ENCODE results near the gene KLHDC2.

DNA sequence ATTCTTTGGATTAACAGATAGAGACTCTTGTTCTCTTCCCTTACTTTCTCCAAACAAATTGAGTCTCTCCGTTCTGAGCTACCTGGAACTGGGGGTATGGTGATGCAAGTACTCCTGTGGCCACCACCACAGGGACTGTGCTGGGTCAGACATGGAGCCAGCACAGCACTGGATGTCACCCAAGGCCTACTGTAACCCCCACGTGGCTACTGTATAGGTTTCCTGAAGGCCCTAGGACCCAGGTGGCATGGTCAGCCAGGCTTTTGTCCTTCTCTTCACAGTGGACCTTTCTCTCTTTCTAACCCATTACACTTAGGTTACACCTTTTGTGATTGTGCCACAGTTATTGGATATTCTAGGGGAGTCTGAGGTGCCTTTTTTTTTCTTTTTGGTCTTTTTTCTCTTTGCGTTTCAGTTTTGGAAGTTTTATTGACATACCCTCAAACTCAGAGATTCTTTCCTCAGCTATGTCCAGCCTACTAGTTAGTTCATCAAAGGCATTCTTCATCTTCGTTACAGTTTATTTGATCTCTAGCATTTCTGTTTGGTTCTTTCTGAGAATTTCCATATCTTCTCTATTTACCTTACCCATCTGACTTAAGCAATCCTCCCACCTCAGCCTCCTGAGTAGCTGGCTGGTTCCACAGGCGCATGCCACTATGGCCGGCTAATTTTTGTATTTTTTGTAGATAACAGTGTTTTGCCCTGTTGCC is 6.0 kb upstream of the KLHDC2 start:
- TF ChIP-seq ELF4 (IDR thresholded peaks at IDR 0.05) (no peak), SUZ12 (IDR thresholded peaks at IDR 0.05) (no peak), LEF1 (IDR thresholded peaks at IDR 0.05; ENCODE audit: borderline replicate concordance) (no peak), SP1 (IDR thresholded peaks at IDR 0.05) (no peak), ZNF384 (IDR thresholded peaks at IDR 0.05) (no peak)
